GM03348 (cell line): Measurements from ENCODE around the gene WDR46.
"Not testable (repeated sequence)": the region's sequence is repeated elsewhere in the genome, so short reads cannot be mapped to it uniquely, and the experiment has no call there.

ENCODE experiments used
- DNase-seq: peaks from one replicate; pipeline ENCODE4 v3.0.0; 2012; ENCODE audit warnings: low spot score

Gene WDR46

GRCh38 chr6:33288141-33288920 is 708 bp downstream of the WDR46 start:
- peak; percentile 24 for DNase-seq

- no peak for DNase-seq
Observed at GRCh38 chr6:33286946-33287914, 1.8 kb downstream of the WDR46 start.

- DNase-seq: not testable (repeated sequence)
Observed at GRCh38 chr6:33285214-33285613, 3.8 kb downstream of the WDR46 start.

GRCh38 chr6:33280539-33280938 is 8.5 kb downstream of the WDR46 start:
- no peak for DNase-seq

DNA sequence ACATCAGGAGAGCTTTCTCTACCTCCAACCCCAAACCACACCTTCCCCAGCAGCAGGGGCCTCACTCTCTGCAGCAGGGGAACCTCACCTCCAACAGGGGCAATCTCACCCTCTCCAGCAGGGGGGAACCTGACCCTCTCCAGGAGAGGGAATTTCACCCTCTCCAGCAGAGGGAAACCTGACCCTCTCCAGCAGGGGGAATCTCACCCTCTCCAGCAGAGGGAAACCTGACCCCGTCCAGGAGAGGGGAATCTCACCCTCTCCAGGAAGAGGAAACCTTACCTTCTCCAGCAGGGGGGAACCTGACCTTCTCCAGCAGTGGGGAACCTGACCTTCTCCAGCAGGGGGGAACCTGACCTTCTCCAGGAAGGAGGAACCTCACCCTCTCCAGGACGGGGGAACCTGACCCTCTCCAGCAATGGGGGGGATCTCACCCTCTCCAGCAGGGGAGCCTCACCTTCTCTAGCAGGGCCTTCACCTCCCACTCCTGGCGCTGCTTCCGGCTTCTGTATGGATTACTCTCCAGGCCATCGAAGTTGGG is 9.0 kb downstream of the WDR46 start:
- DNase-seq: peak; percentile 47

GRCh38 chr6:33279257-33279695 is 9.8 kb downstream of the WDR46 start:
- no peak for DNase-seq

DNA sequence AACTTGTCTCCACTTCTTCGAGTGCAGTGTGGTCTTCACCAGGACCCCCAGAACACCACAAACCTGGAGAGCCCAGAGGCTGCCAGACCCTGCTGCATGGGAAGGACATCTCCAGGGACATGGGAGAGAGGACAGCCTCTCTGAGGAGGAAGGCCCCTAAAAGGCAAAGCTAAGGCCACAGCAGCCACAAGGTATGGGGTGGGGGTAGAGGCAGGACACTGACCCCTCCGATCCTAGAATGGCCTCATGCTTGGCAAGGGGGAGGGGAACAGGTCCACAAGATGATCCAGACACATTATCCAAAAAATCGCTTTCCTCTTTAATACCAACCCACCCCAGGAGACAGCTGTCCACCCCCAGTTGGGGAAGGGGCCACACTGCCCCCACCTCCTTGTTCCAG is 10.2 kb downstream of the WDR46 start:
- DNase-seq: no peak

DNA sequence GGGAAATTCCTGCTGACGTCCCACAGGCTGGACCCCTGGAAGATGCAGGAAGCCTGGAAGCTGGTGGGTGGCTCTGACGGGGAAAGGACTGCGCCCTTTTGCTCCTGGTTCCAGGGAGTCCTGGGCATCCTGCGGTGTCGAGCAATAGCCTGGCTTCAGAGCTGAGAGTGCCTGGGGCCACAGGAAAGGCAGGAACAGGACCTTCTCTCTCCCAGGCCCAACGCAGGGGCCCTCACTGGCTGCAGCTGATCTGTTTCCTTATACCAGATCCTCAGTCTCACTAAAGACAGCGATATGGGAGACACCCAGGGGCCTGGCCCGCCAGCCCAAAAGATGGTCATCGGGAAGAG is 10.7 kb downstream of the WDR46 start:
- no peak for DNase-seq

- peak; percentile 20 for DNase-seq
Observed at GRCh38 chr6:33277663-33278391, 11.2 kb downstream of the WDR46 start.

- peak; percentile 87 for DNase-seq
Observed at GRCh38 chr6:33276864-33277662, 12.0 kb downstream of the WDR46 start, which contains the start of gene B3GALT4. Gene B3GALT4 (plus strand): TSS chr6:33277123. CDS start chr6:33277420, 297 bp downstream.

GRCh38 chr6:33276581-33276863 is 12.5 kb downstream of the WDR46 start:
- DNase-seq: no peak

DNA sequence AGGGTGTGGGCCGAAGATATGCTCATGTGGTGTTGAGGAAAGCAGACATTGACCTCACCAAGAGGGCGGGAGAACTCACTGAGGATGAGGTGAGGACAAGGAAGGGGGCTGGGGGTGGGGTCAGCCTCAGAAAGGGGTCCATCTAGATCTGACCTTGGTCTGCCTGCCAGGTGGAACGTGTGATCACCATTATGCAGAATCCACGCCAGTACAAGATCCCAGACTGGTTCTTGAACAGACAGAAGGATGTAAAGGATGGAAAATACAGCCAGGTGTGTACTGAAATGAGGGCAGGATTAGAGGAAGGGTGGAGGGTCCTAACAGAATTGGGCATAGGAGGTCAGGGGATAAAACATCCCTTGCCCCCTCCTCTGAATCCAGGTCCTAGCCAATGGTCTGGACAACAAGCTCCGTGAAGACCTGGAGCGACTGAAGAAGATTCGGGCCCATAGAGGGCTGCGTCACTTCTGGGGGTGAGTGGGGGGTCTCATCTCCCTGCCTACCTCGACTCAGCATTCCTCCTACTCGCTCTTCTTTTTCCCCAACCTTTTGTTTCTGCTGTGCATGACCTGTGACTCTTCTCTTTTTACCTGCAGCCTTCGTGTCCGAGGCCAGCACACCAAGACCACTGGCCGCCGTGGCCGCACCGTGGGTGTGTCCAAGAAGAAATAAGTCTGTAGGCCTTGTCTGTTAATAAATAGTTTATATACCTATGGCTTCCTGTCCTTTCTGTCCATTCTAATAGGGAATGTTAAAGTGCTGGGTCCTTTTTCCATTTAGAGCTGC is 13.1 kb downstream of the WDR46 start:
- not testable (repeated sequence) for DNase-seq

- no peak for DNase-seq
Observed at GRCh38 chr6:33273924-33274902, 14.8 kb downstream of the WDR46 start.

DNA sequence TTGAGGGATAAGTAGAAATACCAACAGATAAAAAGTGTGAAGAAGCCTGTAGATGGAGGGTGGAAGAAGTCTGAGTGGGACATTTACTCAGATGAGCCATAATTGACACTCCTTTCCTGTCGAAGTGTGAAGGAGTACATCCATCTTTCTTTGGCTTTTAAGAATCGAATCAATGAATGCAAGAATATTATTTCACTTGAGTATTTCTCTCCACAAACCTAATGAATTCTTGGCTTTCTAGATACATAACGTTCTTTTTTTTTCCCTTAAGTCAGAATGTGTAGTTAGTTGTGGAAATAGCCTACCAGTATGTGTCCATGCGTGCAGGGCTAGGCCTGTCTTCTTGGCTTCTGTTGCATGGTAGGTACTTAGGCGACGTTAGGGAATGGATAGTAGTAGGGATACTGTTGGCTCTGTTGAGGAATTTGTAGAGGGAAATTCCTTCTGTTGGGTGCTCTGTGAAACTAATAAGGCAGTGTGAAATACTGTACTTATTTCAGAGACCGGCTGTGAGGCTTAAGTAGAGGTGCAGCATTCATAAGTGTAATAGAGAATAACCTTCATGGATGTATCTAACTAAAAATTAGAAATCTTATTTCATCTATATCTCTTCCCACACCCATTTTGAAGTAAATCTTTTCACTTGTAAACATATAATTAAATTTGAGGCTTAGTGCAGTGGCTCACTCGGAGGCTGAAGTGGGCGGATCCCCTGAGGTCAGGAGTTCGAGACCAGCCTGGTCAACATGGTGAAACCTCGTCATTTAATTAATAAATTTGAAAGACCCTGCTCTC is 15.7 kb downstream of the WDR46 start:
- no peak for DNase-seq

- no peak for DNase-seq
Observed at GRCh38 chr6:33272275-33273128, 16.5 kb downstream of the WDR46 start.

DNA sequence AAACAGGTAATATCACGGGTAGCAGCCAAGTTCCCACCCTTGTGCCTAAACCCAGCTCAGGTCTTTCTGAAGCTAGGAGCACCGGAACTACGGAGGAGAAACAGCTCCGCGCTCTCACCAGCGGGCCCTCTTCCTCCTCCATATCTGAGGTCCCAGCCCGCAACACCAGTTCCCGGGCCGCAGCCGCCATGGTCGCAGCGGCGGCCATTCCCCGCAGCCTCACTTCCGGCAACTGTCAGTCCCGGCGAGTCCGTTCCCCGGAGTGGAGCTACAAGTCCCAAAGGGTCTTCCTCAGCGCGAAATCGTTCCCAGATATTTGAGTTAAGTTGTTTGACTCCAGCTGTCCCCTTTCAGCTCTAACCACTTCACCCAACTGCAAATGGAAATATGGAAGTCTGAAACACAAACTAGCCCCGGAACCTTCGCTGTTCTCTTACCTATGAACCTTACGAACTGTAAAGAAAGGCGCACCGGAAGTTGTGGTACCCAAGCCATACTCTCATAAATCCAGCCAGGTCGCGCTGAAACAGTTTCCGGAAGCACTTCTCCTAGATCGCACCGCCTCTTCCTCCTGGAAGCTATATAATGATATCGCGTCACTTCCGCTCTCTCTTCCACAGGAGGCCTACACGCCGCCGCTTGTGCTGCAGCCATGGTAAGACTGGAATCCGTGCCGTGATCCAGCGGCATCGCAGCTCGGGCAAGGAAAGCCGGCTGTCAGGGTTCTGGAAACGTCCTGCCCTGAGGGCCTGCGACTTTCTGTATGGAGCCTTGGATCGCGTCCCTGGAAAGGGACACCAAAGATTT is 17.4 kb downstream of the WDR46 start, which contains the start of the genes RPS18 and VPS52:
RPS18 (plus strand) TSS at position 608 of the 807 bp plus-strand sequence; CDS start at position 653, 45 bp downstream.
VPS52 (minus strand) TSS at position 409 of the 807 bp plus-strand sequence; CDS start at position 208, 201 bp downstream.
- peak; percentile 94 for DNase-seq
